HFF-Myc (cell line): ENCODE data around the gene ILRUN.
"Not testable (repeated sequence)": the region's sequence is repeated elsewhere in the genome, so short reads cannot be mapped to it uniquely, and the experiment has no call there.

Experiments
- DNase-seq: peaks from one replicate; pipeline ENCODE4 v3.0.0-alpha.2; 2011; ENCODE audit warnings: low read depth; ENCODE audit errors: extremely low read depth
- H3K4me3 ChIP-seq: replicated peaks from 2 replicates; pipeline ENCODE4 v1.5.1; 2011; ENCODE audit warnings: low read depth, mild to moderate bottlenecking, control low read depth, low read length
- TF ChIP-seq, protein P1 (sequence below): IDR thresholded peaks from 2 replicates; pipeline ENCODE4 v1.5.1; 2012; ENCODE audit warnings: mild to moderate bottlenecking, low read depth, low read length, control low read depth; ENCODE audit errors: missing control alignments

ILRUN gene

DNA sequence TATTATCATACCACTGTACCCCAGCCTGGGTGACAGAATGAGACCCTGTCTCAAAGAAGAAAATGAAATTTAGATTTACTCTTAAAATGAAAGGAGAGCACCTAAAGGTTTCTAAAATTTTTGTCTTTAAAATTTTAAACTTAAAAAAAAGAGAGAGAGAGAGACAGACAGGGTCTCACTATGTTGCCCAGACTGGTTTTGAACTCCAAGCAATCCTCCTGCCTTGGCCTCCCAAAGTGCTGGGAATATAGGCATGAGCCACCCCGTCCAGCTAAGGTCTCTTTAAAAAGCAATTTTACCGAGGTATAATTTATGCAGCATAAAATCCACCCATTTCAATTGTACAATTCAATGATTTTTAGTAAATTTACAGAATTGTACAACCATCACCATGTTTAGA is 33.2 kb downstream of the ILRUN start:
- H3K4me3 ChIP-seq: no peak overlapping the region
- no peak for DNase-seq
- TF ChIP-seq, protein P1, sequence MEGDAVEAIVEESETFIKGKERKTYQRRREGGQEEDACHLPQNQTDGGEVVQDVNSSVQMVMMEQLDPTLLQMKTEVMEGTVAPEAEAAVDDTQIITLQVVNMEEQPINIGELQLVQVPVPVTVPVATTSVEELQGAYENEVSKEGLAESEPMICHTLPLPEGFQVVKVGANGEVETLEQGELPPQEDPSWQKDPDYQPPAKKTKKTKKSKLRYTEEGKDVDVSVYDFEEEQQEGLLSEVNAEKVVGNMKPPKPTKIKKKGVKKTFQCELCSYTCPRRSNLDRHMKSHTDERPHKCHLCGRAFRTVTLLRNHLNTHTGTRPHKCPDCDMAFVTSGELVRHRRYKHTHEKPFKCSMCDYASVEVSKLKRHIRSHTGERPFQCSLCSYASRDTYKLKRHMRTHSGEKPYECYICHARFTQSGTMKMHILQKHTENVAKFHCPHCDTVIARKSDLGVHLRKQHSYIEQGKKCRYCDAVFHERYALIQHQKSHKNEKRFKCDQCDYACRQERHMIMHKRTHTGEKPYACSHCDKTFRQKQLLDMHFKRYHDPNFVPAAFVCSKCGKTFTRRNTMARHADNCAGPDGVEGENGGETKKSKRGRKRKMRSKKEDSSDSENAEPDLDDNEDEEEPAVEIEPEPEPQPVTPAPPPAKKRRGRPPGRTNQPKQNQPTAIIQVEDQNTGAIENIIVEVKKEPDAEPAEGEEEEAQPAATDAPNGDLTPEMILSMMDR: no peak

DNA sequence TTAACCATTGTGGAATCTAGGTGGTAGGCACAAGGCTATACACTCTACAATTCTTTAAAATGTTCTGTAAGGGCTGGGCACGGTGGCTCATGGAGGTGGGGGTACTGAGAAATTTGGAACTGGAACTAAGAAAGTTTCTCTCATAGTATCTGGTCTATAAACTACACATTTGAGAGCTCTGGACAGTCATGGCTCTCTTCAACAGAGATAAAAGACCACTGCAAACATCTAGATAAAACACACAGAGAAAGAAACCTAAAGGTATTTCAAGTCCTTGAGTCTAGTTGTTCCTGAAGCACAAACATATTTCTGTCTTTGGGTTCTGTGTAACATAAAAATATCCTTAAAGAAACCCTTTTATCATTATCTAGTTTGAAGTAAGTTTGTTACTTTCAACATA is 35.2 kb downstream of the ILRUN start:
- DNase-seq: no peak
- TF ChIP-seq, protein P1: no peak
- H3K4me3 ChIP-seq: no peak overlapping the region

DNA sequence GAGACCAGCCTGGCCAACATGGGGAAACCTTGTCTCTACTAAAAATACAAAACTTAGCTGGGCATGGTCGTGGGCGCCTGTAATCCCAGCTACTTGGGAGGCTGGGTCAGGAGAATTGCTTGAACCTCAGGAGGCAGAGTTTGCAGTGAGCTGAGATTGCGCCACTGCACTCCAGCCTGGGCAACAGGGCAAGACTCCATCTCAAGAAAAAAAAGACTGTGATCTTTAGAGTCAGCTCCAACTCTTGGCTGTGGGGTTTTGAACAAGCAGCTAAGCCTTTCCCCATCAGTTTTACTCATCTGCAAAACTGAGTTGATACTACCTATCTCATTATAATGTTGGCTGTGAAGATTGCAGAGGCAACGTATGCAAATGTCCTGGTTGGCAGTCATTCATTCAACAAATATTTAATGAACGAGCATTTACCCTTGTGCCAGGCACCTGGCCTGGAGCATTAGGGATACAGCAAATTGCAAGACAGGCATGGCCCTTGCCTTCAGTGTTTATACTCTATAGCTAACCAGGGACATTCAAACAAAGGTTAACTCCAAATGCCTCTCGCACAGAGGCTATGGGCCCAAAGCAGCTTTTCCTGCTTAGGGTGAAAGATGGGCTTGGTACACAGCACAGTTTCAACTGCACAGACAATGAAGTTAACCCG is 37.8 kb downstream of the ILRUN start:
- no peak overlapping the region for H3K4me3 ChIP-seq
- DNase-seq: no peak
- TF ChIP-seq, protein P1: no peak

DNA sequence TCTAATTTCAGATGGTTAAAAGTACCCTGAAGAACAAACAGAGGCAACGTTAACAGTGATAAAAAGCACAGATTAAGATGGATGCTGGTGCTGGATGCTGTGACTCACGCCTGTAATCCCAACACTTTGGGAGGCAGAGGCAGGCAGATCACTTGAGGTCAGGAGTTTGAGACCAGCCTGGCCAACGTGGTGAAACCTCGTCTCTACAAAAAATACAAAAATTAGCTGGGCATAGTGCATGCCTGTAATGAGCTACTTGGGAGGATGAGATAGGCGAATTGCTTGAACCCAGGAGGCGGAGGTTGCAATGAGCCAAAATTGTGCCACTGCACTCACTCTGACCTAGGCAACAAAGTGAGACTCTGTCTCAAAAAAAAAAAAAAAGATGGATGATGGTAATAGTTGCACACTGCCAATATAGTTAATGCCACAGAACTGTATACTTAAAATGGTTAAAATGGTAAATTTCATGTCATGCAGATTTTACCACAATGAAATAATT is 38.5 kb downstream of the ILRUN start:
- H3K4me3 ChIP-seq: peak overlapping the region; percentile 41
- DNase-seq: not testable (repeated sequence)

DNA sequence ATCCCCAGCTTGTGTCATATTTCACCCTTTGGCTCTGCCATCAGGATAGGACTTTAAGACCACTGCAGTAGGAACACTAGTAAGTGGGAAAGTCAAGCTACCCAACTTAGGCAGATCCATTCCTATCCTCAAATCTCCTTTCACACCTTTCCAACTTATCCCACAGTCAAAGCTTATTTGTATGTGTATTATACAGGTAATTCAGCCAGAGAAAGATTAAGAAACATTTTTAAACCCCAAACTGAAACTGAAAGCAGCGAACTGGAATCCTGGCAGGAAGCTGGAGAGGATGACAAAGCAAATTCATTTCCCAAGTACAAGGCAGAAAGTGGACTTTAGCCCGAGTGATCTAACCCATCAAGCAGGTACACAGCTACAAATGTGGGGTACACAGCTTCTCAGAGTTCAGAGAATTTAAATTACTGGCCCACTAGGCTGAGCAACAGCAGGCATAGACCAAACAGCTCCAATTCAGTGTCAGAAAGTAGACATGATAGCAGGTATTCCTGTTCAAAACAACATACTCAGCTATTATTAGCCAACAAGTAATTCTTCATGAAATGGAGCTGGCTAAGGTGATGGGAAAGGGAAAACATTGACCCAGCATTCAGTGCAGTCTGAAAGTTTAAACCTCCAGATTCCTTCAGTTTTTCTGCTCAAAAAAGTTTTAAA is 39.1 kb downstream of the ILRUN start:
- TF ChIP-seq, protein P1: no peak
- DNase-seq: no peak
- H3K4me3 ChIP-seq: peak overlapping the region; percentile 41

DNA sequence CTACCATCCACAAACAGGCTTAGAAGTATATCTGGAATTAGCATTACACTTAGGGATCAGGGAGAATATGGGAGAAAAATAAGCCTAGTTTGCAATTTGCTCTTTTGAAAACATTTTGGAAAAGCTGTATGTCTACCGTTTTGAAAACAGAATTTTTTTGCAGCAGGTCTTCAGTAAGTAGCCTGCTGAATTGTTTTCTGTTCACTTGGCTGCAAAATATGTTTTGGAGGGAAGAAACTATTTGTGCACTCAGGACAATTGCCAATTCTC is 39.6 kb downstream of the ILRUN start:
- DNase-seq: no peak
- H3K4me3 ChIP-seq: peak overlapping the region; percentile 41
- TF ChIP-seq, protein P1: no peak

DNA sequence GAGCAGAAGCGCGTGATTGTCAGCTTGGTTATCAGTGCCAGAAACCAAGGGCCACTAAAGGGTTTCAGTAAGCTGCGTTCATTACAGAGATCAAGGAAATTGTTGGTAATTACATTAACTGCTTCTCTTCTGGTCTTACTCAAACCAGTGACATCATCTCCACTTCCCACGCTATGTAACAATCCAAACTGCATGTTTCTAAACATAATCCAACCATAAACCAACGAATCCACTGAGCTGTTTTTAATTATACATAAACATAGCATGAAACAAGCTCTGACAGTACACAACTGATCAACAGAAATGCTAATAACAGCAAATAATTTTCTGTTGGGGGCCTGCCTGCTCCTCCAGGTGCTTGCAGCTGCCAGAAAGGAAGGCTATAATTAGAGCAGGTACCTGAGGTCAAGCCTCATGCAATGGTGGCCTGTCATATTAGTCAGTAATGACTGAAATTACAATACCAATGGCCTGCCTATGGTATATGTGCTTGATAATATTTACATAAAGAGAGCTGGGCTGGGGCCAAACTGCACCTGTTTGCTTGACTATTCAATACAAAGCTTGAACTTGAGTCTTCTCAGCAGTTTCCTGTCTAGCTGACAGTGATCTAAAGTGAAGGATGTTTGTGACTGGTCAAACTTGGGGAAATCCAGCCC is 40.1 kb downstream of the ILRUN start:
- peak overlapping the region; percentile 41; the same call in 1 of the 2 replicates for H3K4me3 ChIP-seq
- DNase-seq: no peak
- TF ChIP-seq, protein P1: no peak

DNA sequence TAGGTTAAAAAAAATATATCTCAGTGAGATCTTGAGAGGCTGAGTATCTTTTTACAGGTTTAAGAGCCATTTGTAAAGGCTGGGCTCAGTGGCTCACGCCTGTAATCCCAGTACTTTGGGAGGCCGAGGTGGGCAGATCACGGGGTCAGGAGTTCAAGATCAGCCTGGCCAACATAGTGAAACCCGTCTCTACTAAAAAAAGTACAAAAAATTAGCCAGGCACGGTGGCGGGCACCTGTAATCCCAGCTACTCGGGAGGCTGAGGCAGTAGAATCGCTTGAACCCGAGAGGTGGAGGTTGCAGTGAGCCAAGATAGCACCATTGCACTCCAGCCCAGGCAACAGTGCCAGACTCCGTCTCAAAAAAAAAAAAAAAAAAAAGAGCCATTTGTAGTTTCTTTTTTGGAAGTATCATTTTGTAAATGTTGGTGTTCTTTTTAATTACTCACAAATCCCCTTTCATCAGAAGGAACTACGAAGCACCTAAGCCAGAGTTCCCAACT is 40.6 kb downstream of the ILRUN start:
- not testable (repeated sequence) for DNase-seq, H3K4me3 ChIP-seq
